22Rv1 (cell line): ENCODE results near the gene EPHA3.

Source experiments
- CTCF ChIP-seq: fragments of 450-650 bp; IDR thresholded peaks from 2 replicates; pipeline ENCODE4 v1.5.1; 2017; ENCODE audit warnings: mild to moderate bottlenecking
- ZFX ChIP-seq: fragments of 450-650 bp; IDR thresholded peaks from 2 replicates; pipeline ENCODE4 v1.6.1; 2017; ENCODE audit warnings: antibody characterized with exemption, borderline replicate concordance

GRCh38 chr3:89238846-89239245, 131.4 kb downstream of the EPHA3 start:
- TF ChIP-seq CTCF (no peak), ZFX (no peak)
